K562 (cell line): ENCODE results near the gene CHL1. TPM values are rescaled to one million over a fixed set of nuclear protein-coding genes. Genes with fewer than 3 reads are reported as not detected.

Experiments used
- ATAC-seq: fragments of 200-7000 bp; cut with Tn5 transposase; 3 replicates; pipeline ENCODE4 v1.9.1; 2020; ENCODE audit warnings: moderate library complexity
- BruUV-seq: library from RNA; stranded (reverse); fragments of 400-500 nt; replicated peaks from 2 replicates; lab custom pipeline; 2021; lab: Mats Ljungman, UMichigan
- CTCF ChIA-PET: fragments of 300-600 bp; formaldehyde crosslinking; extraction: SDS; loops from one replicate; lab custom pipeline; 2021; ENCODE audit warnings: low intra/inter-chr PET ratio; lab: Yijun Ruan, JAX
- POLR2A ChIA-PET: fragments of 300-600, 350-650 bp; sonication (Branson Sonifier 250); formaldehyde crosslinking; extraction: SDS; loops from one replicate; lab custom pipeline; 2021; ENCODE audit warnings: antibody characterized with exemption, inconsistent platforms; lab: Yijun Ruan, JAX
- DNase-seq, 4 experiments: peaks; one replicate each; pipeline versions ENCODE4 v3.0.0 to v3.0.0-alpha.2; 2011 to 2018; ENCODE audit warnings: low spot score in 3 of 4, mixed read lengths in 3 of 4; ENCODE audit errors: extremely low read depth in 1 of 4
- FAIRE-seq: peaks from 2 replicates; lab custom pipeline; 2011; peaks lifted over from hg19 to GRCh38; lab: Jason Lieb, UNC
- H2AFZ ChIP-seq: 2 replicates; pipeline ENCODE4 v1.6.0; 2011; ENCODE audit warnings: low read depth, low read length, control low read depth, inconsistent platforms
- H3K27ac ChIP-seq: fragments of 200-600 bp; 3 replicates; pipeline ENCODE4 v1.8.0; 2011; ENCODE audit warnings: low read depth, mild to moderate bottlenecking, control low read depth, inconsistent platforms, low read length, moderate library complexity, mixed read lengths; ENCODE audit errors: extremely low read depth
- H3K27me3 ChIP-seq, 2 experiments: fragments of 300-600 bp in 1 of 2; 2 replicates in 1 of 2; 3 replicates in 1 of 2; pipeline versions ENCODE4 v1.6.0 to v1.8.0; 2011; ENCODE audit warnings: inconsistent platforms in 2 of 2, low read length in 2 of 2, mild to moderate bottlenecking in 1 of 2, mixed read lengths in 1 of 2, moderate library complexity in 1 of 2; ENCODE audit not compliant: control insufficient read depth in 2 of 2, insufficient read depth in 2 of 2
- H3K36me3 ChIP-seq: fragments of 300-600 bp; 3 replicates; pipeline ENCODE4 v1.8.0; 2011; ENCODE audit warnings: mild to moderate bottlenecking, low read length, inconsistent platforms; ENCODE audit not compliant: control insufficient read depth, insufficient read depth
- H3K4me1 ChIP-seq, 2 experiments: fragments of 200-600 bp in 1 of 2; replicated peaks in 1 of 2; 2 replicates in 1 of 2; 3 replicates in 1 of 2; pipeline versions ENCODE4 v1.5.1 to v1.8.0; 2011; ENCODE audit warnings: inconsistent platforms in 2 of 2, low read length in 2 of 2, mild to moderate bottlenecking in 1 of 2, mixed read lengths in 1 of 2, moderate library complexity in 1 of 2; ENCODE audit not compliant: control insufficient read depth in 2 of 2, insufficient read depth in 2 of 2
- H3K4me2 ChIP-seq: 2 replicates; pipeline ENCODE4 v1.6.1; 2011; ENCODE audit warnings: low read length, control low read depth, inconsistent platforms, mixed read lengths; ENCODE audit not compliant: insufficient read depth
- H3K4me3 ChIP-seq: fragments of 200-600 bp; sonication (generic), shearing (Covaris generic); 2 replicates; pipeline ENCODE4 v1.5.1; 2016; ENCODE audit warnings: control low read depth, inconsistent platforms
- H3K79me2 ChIP-seq: fragments of 200-600 bp; 3 replicates; pipeline ENCODE4 v1.8.0; 2011; ENCODE audit warnings: low read length, inconsistent platforms; ENCODE audit not compliant: control insufficient read depth, insufficient read depth
- H3K9ac ChIP-seq, 2 experiments: 2 replicates each; pipeline versions ENCODE4 v1.6.0 to v1.6.1; 2011; ENCODE audit warnings: low read depth in 2 of 2, low read length in 2 of 2, control low read depth in 1 of 2, inconsistent platforms in 1 of 2, mild to moderate bottlenecking in 1 of 2, mixed read lengths in 1 of 2; ENCODE audit not compliant: insufficient read depth in 1 of 2
- H3K9me1 ChIP-seq: one replicate; pipeline ENCODE4 v1.6.0; 2011; ENCODE audit warnings: inconsistent platforms, mild to moderate bottlenecking, low read length, moderate library complexity; ENCODE audit not compliant: control insufficient read depth, insufficient read depth
- H3K9me3 ChIP-seq: replicated peaks from 2 replicates; pipeline ENCODE4 v1.5.1; 2011; ENCODE audit warnings: low read depth, low read length, inconsistent platforms; ENCODE audit not compliant: control insufficient read depth, insufficient read depth
- H4K20me1 ChIP-seq: replicated peaks from 2 replicates; pipeline ENCODE4 v1.6.1; 2011; ENCODE audit warnings: low read length, inconsistent platforms, mixed read lengths; ENCODE audit not compliant: control insufficient read depth, insufficient read depth
- CBX8 ChIP-seq: fragments of 200-600 bp; sonication (generic); IDR thresholded peaks from 2 replicates; pipeline ENCODE4 v1.6.1; 2012; ENCODE audit warnings: borderline replicate concordance, mixed run types, low read depth, mild to moderate bottlenecking, moderate library complexity, mixed read lengths, low read length, control low read depth, inconsistent platforms; ENCODE audit not compliant: poor library complexity, severe bottlenecking; ENCODE audit errors: extremely low read depth
- CHD1 ChIP-seq: fragments of 200-600 bp; sonication (generic); IDR thresholded peaks from one replicate; pipeline ENCODE4 v1.6.1; 2012; ENCODE audit warnings: mild to moderate bottlenecking, moderate library complexity, low read length, inconsistent platforms
- MITF ChIP-seq: IDR thresholded peaks from 2 replicates; pipeline ENCODE4 v1.6.1; 2014; ENCODE audit warnings: antibody characterized with exemption
- SMAD3 ChIP-seq: fragments of 450-650 bp; formaldehyde crosslinking; conservative IDR thresholded peaks from 2 replicates; pipeline ENCODE4 v1.4.0; 2020; ENCODE audit warnings: mild to moderate bottlenecking
- TFAP4 ChIP-seq: sonication (generic); formaldehyde crosslinking; IDR thresholded peaks from 2 replicates; pipeline ENCODE4 v1.8.0; 2022; ENCODE audit warnings: missing genetic modification reagents, mild to moderate bottlenecking, moderate library complexity, borderline replicate concordance
- ZNF445 ChIP-seq: fragments of 250-450 bp; sonication (Bioruptor Pico); IDR thresholded peaks from 2 replicates; pipeline ENCODE4 v1.4.0; 2020; ENCODE audit warnings: low read depth, mild to moderate bottlenecking, moderate library complexity
- ZNF609 ChIP-seq: sonication (generic); formaldehyde crosslinking; IDR thresholded peaks from 2 replicates; pipeline ENCODE4 v1.8.1; 2023; ENCODE audit warnings: missing genetic modification reagents, mild to moderate bottlenecking, borderline replicate concordance
- WGBS: fragments of 100-300 bp; shearing (Covaris generic); methylation state at CpG from one replicate; pipeline ENCODE4 v1.1.6; 2016; ENCODE audit warnings: low coverage, mixed read lengths; ENCODE audit not compliant: insufficient coverage; ENCODE audit errors: missing lambda C conversion rate; 5-methylcytosine and 5-hydroxymethylcytosine counted together
- in situ Hi-C: fragments of 300-500 bp; cut with MboI; formaldehyde crosslinking; loops from 4 replicates; pipeline ENCODE4 v1.15.0; 2018; ENCODE audit warnings: inconsistent platforms, mixed read lengths
- intact Hi-C: fragments of 100-400 bp; cut with micrococcal nuclease; formaldehyde crosslinking; loops from 2 replicates; pipeline ENCODE4 v1.14.2; 2022
- polyA plus RNA-seq, 8 experiments: library from polyadenylated mRNA; depleted of rRNA in 4 of 8; stranded (reverse) in 5 of 8; unstranded in 3 of 8; fragments of >200 nt; fragmentation: Nextera tagmentation in 2 of 8; fragmentation: Illumina TruSeq in 1 of 8; extraction: Ambion mirVana in 2 of 8; extraction: Trizol in 1 of 8; gene quantifications; 2 replicates each; pipeline versions ENCODE4 v1.2.1 to v1.2.3, GENCODE V29; 2011 to 2014; ENCODE audit warnings: inconsistent platforms in 1 of 8, missing spikeins in 1 of 8
- total RNA-seq, 7 experiments: library from RNA; depleted of rRNA in 6 of 7; stranded (reverse); fragments of >200 nt in 6 of 7; fragmentation: Illumina TruSeq in 2 of 7; extraction: Trizol in 2 of 7; gene quantifications; 2 replicates each; pipeline versions ENCODE4 v1.2.1 to v1.2.3, GENCODE V29; 2011 to 2021; ENCODE audit warnings: low replicate concordance in 1 of 7

CHL1 gene
- total and polyA plus RNA-seq, 9 of the 15 experiments (the other 6 are each of a cell fraction or from before 2014, with no cell fraction given): 0.02 TPM; not detected in 8

GRCh38 chr3:249587-250262 lies 53.2 kb downstream of the CHL1 start:
- ATAC-seq: no peak
- ChIA-PET CTCF (no interaction called here), POLR2A (no interaction called here)
- DNase-seq: no peak
- Histone ChIP-seq H3K27me3 (no peaks in the 10 kb centered on the region), H3K4me1 (no peaks in the 10 kb centered on the region), H3K79me2 (no peaks in the 10 kb centered on the region), H3K9me3 (no peaks in the 10 kb centered on the region), H3K36me3 (no peaks in the 10 kb centered on the region), H3K4me3 (no peak overlapping the region), H4K20me1 (no peaks in the 10 kb centered on the region), H3K9ac (no peak overlapping the region), H3K4me2 (no peak overlapping the region), H3K27ac (no peak overlapping the region), H3K9me1 (no peaks in the 10 kb centered on the region), H2AFZ (no peak overlapping the region)
- no peak for TF ChIP-seq ZNF445 (CRISPR knock-in tag)
- in situ Hi-C loops: no loop called here
- FAIRE-seq: no peak
- intact Hi-C loops: no loop called here
- no TSS peak for BruUV-seq

- ATAC-seq (no peak), DNase-seq (no peak), FAIRE-seq (no peak)
- H3K9ac ChIP-seq: no peak overlapping the region
- H2AFZ ChIP-seq: no peak overlapping the region
- H3K4me2 ChIP-seq: no peak overlapping the region
- BruUV-seq: no TSS peak
- ChIA-PET CTCF (interaction anchor here (0.6 kb wide), 1 partner anchor 120 kb away, joined by 3 read pairs; no protein-coding TSS in a partner anchor), POLR2A (no interaction called here)
- H3K36me3 ChIP-seq: no peaks in the 10 kb centered on the region
- H3K27ac ChIP-seq: no peak overlapping the region
- no peaks in the 10 kb centered on the region for H3K9me3 ChIP-seq
- 0% methylated on average over 3 of the region's 3 CpGs for WGBS
- H3K4me3 ChIP-seq: no peak overlapping the region
- H4K20me1 ChIP-seq: no peaks in the 10 kb centered on the region
- no peaks in the 10 kb centered on the region for H3K9me1 ChIP-seq
- H3K27me3 ChIP-seq: no peaks in the 10 kb centered on the region
- in situ Hi-C loops (no loop called here), intact Hi-C loops (no loop called here)
- no peaks in the 10 kb centered on the region for H3K79me2 ChIP-seq
- no peaks in the 10 kb centered on the region for H3K4me1 ChIP-seq
- TF ChIP-seq SMAD3 (CRISPR knock-in tag) (no peak), MITF (no peak), CBX8 (no peak), CHD1 (no peak), TFAP4 (CRISPR knock-in tag) (no peak), ZNF609 (no peak)
Observed at GRCh38 chr3:256501-256900, 59.9 kb downstream of the CHL1 start.
